Astrocyte of the cerebellum (primary cell): ENCODE results near the gene VEZT.
A peak's percentile ranks its signal among the peaks of the same experiment; 100 is the strongest.

Experiments used
- DNase-seq: peaks from one replicate; pipeline ENCODE4 v3.0.0-alpha.2; 2011; ENCODE audit warnings: low read depth
- H3K4me3 ChIP-seq: 2 replicates; pipeline ENCODE4 v1.5.1; 2011; ENCODE audit warnings: mild to moderate bottlenecking, low read depth, low read length, moderate library complexity
- in situ Hi-C: cut with HindIII; loops from 2 replicates; pipeline ENCODE4 v1.10.0; 2017; ENCODE audit warnings: low sequenced_read_pairs
- TF ChIP-seq, protein P1 (sequence below): IDR thresholded peaks from 2 replicates; pipeline ENCODE4 v1.5.1; 2012; ENCODE audit warnings: low read length, low read depth, moderate library complexity, mild to moderate bottlenecking; ENCODE audit errors: missing control alignments

The VEZT gene

GRCh38 chr12:95217377-95218149, at the start of gene VEZT, which contains the start of gene FGD6:
Gene VEZT (plus strand): TSS chr12:95217807. CDS start chr12:95217851, 44 bp downstream.
Gene FGD6 (minus strand): TSS chr12:95217467. CDS start chr12:95217240, 227 bp downstream.
- peak within 1 kb of the TSS; percentile 86 for H3K4me3 ChIP-seq
- peak; percentile 99 for DNase-seq
- TF ChIP-seq, protein P1, sequence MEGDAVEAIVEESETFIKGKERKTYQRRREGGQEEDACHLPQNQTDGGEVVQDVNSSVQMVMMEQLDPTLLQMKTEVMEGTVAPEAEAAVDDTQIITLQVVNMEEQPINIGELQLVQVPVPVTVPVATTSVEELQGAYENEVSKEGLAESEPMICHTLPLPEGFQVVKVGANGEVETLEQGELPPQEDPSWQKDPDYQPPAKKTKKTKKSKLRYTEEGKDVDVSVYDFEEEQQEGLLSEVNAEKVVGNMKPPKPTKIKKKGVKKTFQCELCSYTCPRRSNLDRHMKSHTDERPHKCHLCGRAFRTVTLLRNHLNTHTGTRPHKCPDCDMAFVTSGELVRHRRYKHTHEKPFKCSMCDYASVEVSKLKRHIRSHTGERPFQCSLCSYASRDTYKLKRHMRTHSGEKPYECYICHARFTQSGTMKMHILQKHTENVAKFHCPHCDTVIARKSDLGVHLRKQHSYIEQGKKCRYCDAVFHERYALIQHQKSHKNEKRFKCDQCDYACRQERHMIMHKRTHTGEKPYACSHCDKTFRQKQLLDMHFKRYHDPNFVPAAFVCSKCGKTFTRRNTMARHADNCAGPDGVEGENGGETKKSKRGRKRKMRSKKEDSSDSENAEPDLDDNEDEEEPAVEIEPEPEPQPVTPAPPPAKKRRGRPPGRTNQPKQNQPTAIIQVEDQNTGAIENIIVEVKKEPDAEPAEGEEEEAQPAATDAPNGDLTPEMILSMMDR = peak; percentile 46
- in situ Hi-C loops = no loop called here

GRCh38 chr12:95168746-95169145, 48.9 kb upstream of the VEZT start:
- H3K4me3 ChIP-seq = no peak overlapping the region
- no peak for DNase-seq

GRCh38 chr12:95169368-95169767, 48.2 kb upstream of the VEZT start:
- TF ChIP-seq, protein P1 = no peak
- H3K4me3 ChIP-seq = no peak overlapping the region
- DNase-seq = peak; percentile 51
- in situ Hi-C loops = no loop called here

More at GRCh38 chr12:95168746-95169145, 48.9 kb upstream of the VEZT start:
- in situ Hi-C loops = no loop called here
- TF ChIP-seq, protein P1 = no peak

GRCh38 chr12:95173392-95174251, 44.0 kb upstream of the VEZT start:
- no peak overlapping the region for H3K4me3 ChIP-seq
- peak; percentile 41 for DNase-seq
- TF ChIP-seq, protein P1 = no peak
- in situ Hi-C loops = no loop called here

DNA sequence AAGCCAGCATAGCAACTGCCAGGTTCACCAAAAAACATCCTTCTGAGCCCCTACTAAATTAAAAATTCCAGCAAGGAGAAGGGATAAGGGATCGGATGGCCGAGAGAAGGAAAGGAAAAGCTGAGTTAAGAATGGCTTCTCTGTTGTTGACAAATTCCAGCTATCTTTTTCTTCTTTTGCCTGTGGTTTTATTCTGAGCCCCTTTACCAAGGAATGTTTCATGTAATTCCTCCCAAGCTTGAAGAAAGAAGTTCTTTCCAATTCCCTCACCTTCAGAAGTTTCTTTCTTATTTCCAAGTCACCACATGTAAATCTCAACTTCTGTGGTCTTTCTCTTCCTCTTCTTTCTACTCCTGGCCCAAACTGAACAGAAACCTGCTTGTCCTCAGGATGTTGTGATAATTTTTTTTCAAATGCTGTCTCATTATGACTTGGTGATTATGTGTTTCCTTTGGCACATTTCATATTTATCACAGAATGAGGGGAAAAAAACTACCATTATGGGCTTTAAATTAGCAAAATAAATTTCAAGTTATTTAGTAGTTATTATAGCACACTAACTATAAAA, 40.3 kb upstream of the VEZT start:
- TF ChIP-seq, protein P1 = no peak
- in situ Hi-C loops = no loop called here
- no peak for DNase-seq
- H3K4me3 ChIP-seq = no peak overlapping the region

GRCh38 chr12:95178136-95178535, 39.5 kb upstream of the VEZT start:
- TF ChIP-seq, protein P1 = no peak
- H3K4me3 ChIP-seq = no peak overlapping the region
- no peak for DNase-seq
- in situ Hi-C loops = no loop called here
